GM12865 (cell line): Measurements from ENCODE around the gene EREG.
"Not testable (repeated sequence)": the region's sequence is repeated elsewhere in the genome, so short reads cannot be mapped to it uniquely, and the experiment has no call there.

ENCODE experiments used
- DNase-seq: peaks from one replicate; pipeline ENCODE4 v3.0.0; 2010; ENCODE audit warnings: low read depth
- H3K4me3 ChIP-seq: 2 replicates; pipeline ENCODE4 v1.5.1; 2011; ENCODE audit warnings: mild to moderate bottlenecking, low read depth, low read length, control low read depth
- CTCF ChIP-seq: IDR thresholded peaks from 2 replicates; pipeline ENCODE4 v1.5.1; 2011; ENCODE audit warnings: low read length, control low read depth, low read depth, inconsistent platforms; ENCODE audit not compliant: insufficient read depth; ENCODE audit errors: missing control alignments

EREG gene

DNA sequence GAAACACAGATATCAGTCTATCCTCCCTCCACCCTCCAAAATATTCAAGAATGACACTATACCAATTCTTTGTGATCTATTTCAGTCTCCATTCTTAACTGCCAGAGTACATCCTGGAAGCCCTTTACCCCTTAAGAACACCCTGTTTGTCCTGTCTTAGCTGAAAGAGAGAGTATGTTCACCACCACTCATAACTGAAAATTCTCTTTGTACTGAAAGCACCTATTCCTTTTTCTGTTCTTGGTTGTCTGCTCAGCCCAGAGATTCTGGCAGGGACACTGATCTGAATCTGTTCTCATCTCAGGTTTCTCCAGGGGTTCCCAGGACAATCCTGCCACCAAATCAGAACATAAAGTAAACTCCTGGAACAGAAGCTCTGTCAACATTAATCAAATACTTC is 25.4 kb upstream of the EREG start:
- TF ChIP-seq CTCF: no peak
- H3K4me3 ChIP-seq: no peak overlapping the region
- DNase-seq: no peak

DNA sequence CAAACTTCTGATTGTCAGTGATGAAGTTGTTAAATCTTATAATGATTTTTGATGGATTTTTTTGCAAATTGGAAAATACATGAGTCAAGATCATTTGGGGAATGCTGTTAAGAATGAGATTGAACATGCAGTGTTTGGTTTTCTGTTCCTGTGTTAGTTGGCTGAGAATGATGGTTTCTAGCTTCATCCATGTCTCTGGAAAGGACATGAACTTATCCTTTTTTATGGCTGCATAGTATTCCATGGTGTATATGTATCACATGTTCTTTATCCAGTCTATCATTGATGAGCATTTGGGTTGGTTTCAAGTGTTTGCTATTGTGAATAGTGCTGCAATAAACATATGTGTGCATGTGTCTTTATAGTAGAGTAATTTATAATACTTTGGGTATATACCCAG is 24.5 kb upstream of the EREG start:
- DNase-seq, H3K4me3 ChIP-seq: not testable (repeated sequence)

- DNase-seq: no peak
- no peak overlapping the region for H3K4me3 ChIP-seq
- TF ChIP-seq CTCF: no peak
These were observed 20.9 kb upstream of the EREG start for GRCh38 chr4:74344031-74344430.

DNA sequence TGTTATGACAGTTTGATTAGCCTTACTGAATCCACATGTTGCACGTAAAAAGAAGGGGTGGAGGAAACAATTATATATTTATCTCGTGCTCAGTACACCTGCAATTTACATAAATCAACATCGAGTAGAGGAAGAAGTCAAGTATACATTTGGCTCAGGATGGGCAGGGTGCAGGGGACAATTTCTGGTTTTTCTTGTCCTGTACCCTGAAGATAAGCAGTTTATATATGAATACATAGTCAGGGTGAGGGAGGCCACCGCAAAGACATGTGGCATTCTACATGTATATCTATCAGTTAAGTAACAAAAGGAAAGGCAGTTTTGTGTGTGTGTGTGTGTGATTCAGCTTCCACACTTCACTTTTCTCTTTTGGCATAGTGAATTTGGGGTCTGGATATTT is 11.1 kb upstream of the EREG start:
- no peak for TF ChIP-seq CTCF
- no peak overlapping the region for H3K4me3 ChIP-seq
- no peak for DNase-seq

- DNase-seq: no peak
- TF ChIP-seq CTCF: no peak
- no peak overlapping the region for H3K4me3 ChIP-seq
These were observed 7.0 kb upstream of the EREG start for GRCh38 chr4:74357965-74358364.

- DNase-seq: no peak
- TF ChIP-seq CTCF: no peak
These were observed 3.3 kb upstream of the EREG start for GRCh38 chr4:74361671-74362070.

DNA sequence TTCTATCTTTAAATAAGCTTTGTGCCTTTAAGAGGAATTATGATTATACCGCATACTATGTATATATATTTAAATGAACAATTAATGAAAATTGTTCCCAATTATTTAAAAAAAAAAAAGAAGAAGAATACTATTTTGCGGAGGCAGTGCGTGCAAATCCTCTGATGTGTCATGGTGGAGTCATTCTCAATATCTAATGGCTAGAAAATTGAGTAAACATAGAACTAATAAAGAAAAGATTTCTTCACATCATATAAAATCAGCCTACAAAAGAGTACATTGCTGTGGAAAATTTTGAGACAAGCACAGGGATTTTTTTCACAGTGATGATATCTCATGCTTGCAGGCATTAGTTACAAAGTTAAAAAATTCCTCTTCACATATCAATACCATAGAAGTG is 2.6 kb upstream of the EREG start:
- H3K4me3 ChIP-seq: no peak overlapping the region
- TF ChIP-seq CTCF: no peak
- DNase-seq: no peak

More at GRCh38 chr4:74361671-74362070, 3.3 kb upstream of the EREG start:
- H3K4me3 ChIP-seq: no peak overlapping the region

DNA sequence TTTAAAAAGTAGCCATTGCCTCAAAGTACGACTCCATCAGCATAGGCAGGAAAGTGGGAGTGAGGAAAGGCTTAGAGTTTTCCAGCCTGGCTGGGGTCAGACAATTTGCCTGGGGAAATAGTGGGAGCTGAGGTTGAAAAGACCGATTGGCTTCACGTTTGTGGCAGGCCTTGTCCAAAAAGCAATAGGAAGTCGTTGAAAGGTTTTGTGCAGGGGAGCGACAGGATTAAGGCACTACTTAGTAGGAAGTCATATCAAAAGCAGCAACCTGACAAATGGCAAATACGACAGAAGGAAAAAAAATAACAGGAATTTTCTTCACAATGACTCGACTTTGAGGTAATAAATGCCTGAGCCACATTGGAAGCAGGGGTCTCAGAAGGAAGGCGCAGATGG is 691 bp upstream of the EREG start:
- no peak for TF ChIP-seq CTCF
- H3K4me3 ChIP-seq: no peak overlapping the region
- DNase-seq: no peak
